Loucy (cell line): Measurements from ENCODE around the gene ALCAM.

ENCODE experiments used
- H2AFZ ChIP-seq: fragments of 200-600 bp; sonication (generic); 2 replicates; pipeline ENCODE4 v1.6.0; 2016; ENCODE audit warnings: antibody characterized with exemption, mild to moderate bottlenecking, low read length, moderate library complexity
- H3F3A ChIP-seq: fragments of 200-600 bp; 2 replicates; pipeline ENCODE4 v1.6.0; 2016; ENCODE audit warnings: antibody characterized with exemption, low read depth, mild to moderate bottlenecking
- H3K27me3 ChIP-seq: fragments of 200-600 bp; sonication (generic); 2 replicates; pipeline ENCODE4 v1.6.1; 2014; ENCODE audit warnings: low read length, mild to moderate bottlenecking; ENCODE audit not compliant: insufficient read depth, poor library complexity, severe bottlenecking
- H3K36me3 ChIP-seq: fragments of 200-600 bp; sonication (generic); 2 replicates; pipeline ENCODE4 v1.6.1; 2016; ENCODE audit warnings: low read length; ENCODE audit not compliant: insufficient read depth
- H3K4me1 ChIP-seq: fragments of 200-600 bp; sonication (generic); 2 replicates; pipeline ENCODE4 v1.5.1; 2014; ENCODE audit warnings: low read length, mild to moderate bottlenecking; ENCODE audit not compliant: insufficient read depth, poor library complexity, severe bottlenecking
- H3K4me2 ChIP-seq: fragments of 200-600 bp; sonication (generic); 2 replicates; pipeline ENCODE4 v1.6.0; 2014; ENCODE audit warnings: antibody characterized with exemption, low read length, low read depth, mild to moderate bottlenecking; ENCODE audit not compliant: poor library complexity, severe bottlenecking
- H3K4me3 ChIP-seq: fragments of 200-600 bp; sonication (generic); 2 replicates; pipeline ENCODE4 v1.5.1; 2014; ENCODE audit warnings: low read length, mild to moderate bottlenecking, mixed read lengths; ENCODE audit not compliant: poor library complexity, severe bottlenecking
- H3K79me2 ChIP-seq: fragments of 200-600 bp; sonication (generic); 2 replicates; pipeline ENCODE4 v1.6.1; 2014; ENCODE audit warnings: low read length; ENCODE audit not compliant: insufficient read depth
- H3K9ac ChIP-seq: fragments of 200-600 bp; sonication (generic); 2 replicates; pipeline ENCODE4 v1.6.0; 2014; ENCODE audit warnings: mild to moderate bottlenecking, low read depth, low read length, moderate library complexity; ENCODE audit not compliant: poor library complexity, severe bottlenecking
- H3K9me2 ChIP-seq: fragments of 200-600 bp; sonication (generic); replicated peaks from 2 replicates; pipeline ENCODE4 v1.6.1; 2016; ENCODE audit warnings: low read depth, low read length, mixed read lengths
- H3K9me3 ChIP-seq: fragments of 200-600 bp; sonication (generic); 2 replicates; pipeline ENCODE4 v1.6.1; 2014; ENCODE audit warnings: mild to moderate bottlenecking, antibody characterized with exemption, low read length, low read depth; ENCODE audit not compliant: insufficient read depth
- H4K20me1 ChIP-seq: fragments of 200-600 bp; sonication (generic); 2 replicates; pipeline ENCODE4 v1.6.0; 2014; ENCODE audit warnings: antibody characterized with exemption, low read length, mild to moderate bottlenecking; ENCODE audit not compliant: insufficient read depth, poor library complexity, severe bottlenecking
- EZH2phosphoT487 ChIP-seq: fragments of 200-600 bp; IDR thresholded peaks from 2 replicates; pipeline ENCODE4 v1.6.1; 2018; ENCODE audit warnings: antibody characterized with exemption, mild to moderate bottlenecking, moderate library complexity, borderline replicate concordance
- TF ChIP-seq, protein P1 (sequence below): fragments of 200-600 bp; sonication (generic); conservative IDR thresholded peaks from 2 replicates; pipeline ENCODE4 v1.5.1; 2014; ENCODE audit warnings: mild to moderate bottlenecking, antibody characterized with exemption, low read length

ALCAM gene

DNA sequence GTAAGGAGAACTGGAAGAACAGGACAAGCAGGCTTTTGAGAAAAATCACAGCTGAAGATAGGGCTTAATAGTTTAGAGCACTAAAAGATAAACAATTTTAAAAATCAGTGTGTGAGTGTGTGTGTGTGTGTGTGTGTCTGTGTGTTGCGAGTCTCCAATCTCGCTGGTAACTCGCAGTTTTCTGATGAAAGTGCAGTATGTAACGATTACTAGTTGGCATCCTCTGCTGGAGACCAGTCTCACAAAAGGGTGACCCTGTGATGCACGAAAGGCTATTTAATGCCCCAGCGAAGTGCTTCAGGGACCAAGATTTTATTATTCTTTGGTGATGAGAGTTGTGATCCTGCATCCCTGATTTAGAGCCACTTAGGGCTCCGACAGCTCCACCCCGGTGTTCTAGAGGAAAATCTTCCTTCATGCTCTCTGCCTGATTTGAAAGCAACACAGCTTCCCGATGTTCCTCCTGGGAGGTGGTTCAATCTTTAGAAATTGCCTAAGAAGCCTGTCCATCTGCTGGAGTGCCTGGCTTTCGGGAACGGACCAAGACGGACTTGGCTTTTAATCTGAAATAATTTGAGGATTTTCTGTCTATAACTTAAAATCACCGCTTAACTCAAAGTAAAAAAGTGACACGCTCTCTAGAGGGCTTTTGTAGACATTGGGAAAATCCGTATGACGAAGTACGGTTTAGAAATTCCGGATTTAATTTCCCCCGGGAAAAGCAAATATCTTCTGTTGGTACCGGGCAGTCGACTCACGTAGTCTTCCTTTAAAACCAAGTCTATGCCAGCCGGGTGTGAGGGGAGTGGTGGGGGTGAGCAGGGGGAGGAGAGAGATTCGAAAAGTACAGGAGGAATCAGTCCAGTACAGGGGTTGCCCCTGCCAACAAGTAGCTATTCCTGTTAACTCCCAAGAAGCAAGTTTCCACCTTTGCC is 1.1 kb upstream of the ALCAM start:
- H3K4me1 ChIP-seq: peaks cover 14% of the 10 kb centered on the region
- peak overlapping the region; percentile 93 for H2AFZ ChIP-seq
- H4K20me1 ChIP-seq: no peaks in the 10 kb centered on the region
- H3K27me3 ChIP-seq: no peaks in the 10 kb centered on the region
- no peak overlapping the region for H3K9ac ChIP-seq
- H3F3A ChIP-seq: no peaks in the 10 kb centered on the region
- peak overlapping the region; percentile 71 for H3K4me3 ChIP-seq
- no peaks in the 10 kb centered on the region for H3K79me2 ChIP-seq
- peak overlapping the region; percentile 64 for H3K4me2 ChIP-seq
- no peaks in the 10 kb centered on the region for H3K9me2 ChIP-seq
- H3K9me3 ChIP-seq: no peaks in the 10 kb centered on the region
- no peaks in the 10 kb centered on the region for H3K36me3 ChIP-seq
- TF ChIP-seq EZH2phosphoT487: no peak
- TF ChIP-seq, protein P1, sequence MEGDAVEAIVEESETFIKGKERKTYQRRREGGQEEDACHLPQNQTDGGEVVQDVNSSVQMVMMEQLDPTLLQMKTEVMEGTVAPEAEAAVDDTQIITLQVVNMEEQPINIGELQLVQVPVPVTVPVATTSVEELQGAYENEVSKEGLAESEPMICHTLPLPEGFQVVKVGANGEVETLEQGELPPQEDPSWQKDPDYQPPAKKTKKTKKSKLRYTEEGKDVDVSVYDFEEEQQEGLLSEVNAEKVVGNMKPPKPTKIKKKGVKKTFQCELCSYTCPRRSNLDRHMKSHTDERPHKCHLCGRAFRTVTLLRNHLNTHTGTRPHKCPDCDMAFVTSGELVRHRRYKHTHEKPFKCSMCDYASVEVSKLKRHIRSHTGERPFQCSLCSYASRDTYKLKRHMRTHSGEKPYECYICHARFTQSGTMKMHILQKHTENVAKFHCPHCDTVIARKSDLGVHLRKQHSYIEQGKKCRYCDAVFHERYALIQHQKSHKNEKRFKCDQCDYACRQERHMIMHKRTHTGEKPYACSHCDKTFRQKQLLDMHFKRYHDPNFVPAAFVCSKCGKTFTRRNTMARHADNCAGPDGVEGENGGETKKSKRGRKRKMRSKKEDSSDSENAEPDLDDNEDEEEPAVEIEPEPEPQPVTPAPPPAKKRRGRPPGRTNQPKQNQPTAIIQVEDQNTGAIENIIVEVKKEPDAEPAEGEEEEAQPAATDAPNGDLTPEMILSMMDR: no peak

DNA sequence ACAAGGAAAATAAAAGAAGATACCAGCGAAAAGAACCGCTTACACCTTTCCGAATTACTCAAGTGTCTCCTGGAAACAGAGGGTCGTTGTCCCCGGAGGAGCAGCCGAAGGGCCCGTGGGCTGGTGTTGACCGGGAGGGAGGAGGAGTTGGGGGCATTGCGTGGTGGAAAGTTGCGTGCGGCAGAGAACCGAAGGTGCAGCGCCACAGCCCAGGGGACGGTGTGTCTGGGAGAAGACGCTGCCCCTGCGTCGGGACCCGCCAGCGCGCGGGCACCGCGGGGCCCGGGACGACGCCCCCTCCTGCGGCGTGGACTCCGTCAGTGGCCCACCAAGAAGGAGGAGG is 325 bp downstream of the ALCAM start:
- peak overlapping the region; percentile 93; the same call in 1 of the 2 replicates for H2AFZ ChIP-seq
- H3K36me3 ChIP-seq: no peaks in the 10 kb centered on the region
- TF ChIP-seq EZH2phosphoT487: no peak
- TF ChIP-seq, protein P1: no peak
- no peaks in the 10 kb centered on the region for H4K20me1 ChIP-seq
- H3K9ac ChIP-seq: peak overlapping the region; percentile 51
- peaks cover 14% of the 10 kb centered on the region for H3K4me1 ChIP-seq
- peak overlapping the region; percentile 64 for H3K4me2 ChIP-seq
- peak overlapping the region; percentile 71 for H3K4me3 ChIP-seq
- no peaks in the 10 kb centered on the region for H3K9me2 ChIP-seq
- no peaks in the 10 kb centered on the region for H3F3A ChIP-seq
- no peaks in the 10 kb centered on the region for H3K9me3 ChIP-seq
- no peaks in the 10 kb centered on the region for H3K79me2 ChIP-seq
- no peaks in the 10 kb centered on the region for H3K27me3 ChIP-seq

DNA sequence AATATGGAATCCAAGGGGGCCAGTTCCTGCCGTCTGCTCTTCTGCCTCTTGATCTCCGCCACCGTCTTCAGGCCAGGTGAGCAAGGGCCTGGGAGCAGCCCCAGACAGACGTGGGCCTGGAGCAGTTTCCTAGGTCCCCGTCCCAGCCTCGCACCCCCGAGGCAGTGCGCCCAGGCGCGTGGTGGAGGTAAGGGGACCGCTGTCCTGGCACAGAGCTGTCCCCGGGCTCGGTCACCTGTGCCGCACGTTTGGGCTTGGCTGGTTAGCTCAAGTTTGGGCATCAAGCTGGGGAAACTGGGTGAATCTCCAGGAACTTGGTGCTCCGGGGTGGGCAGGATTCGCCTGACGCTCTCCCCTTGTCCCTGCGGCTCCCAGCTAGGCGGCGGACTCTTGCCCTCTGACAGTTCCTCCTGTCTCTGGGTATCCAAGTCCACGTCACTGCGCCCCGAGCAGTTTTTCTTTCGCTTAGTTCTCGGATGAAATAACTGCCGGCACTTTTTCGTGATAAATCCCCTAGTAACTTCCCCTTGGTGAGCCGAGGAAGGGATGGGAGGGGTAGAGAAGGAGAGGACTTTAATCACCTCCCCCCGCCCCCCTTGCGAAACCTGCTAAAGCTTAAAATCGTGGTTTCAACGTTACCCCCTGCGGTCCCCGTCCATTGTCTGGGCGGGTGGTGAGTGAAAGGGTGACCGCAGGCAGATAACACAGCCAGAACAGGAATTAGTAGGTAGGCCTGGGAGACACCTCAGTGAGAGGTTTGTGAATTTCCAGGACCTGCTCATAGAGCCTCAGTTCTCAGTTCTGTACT is 901 bp downstream of the ALCAM start:
- H3K4me3 ChIP-seq: peak overlapping the region; percentile 71
- peaks cover 14% of the 10 kb centered on the region for H3K4me1 ChIP-seq
- peak overlapping the region; percentile 93 for H2AFZ ChIP-seq
- H3F3A ChIP-seq: no peaks in the 10 kb centered on the region
- no peak for TF ChIP-seq EZH2phosphoT487
- TF ChIP-seq, protein P1: no peak
- no peaks in the 10 kb centered on the region for H3K9me3 ChIP-seq
- no peaks in the 10 kb centered on the region for H4K20me1 ChIP-seq
- H3K9me2 ChIP-seq: no peaks in the 10 kb centered on the region
- H3K36me3 ChIP-seq: no peaks in the 10 kb centered on the region
- peak overlapping the region; percentile 51 for H3K9ac ChIP-seq
- peak overlapping the region; percentile 64 for H3K4me2 ChIP-seq
- H3K79me2 ChIP-seq: no peaks in the 10 kb centered on the region
- no peaks in the 10 kb centered on the region for H3K27me3 ChIP-seq
